Activated CD4-positive, alpha-beta T cell treated with anti-CD3 and anti-CD28 coated beads for 36 hours (primary cell): ENCODE measurements around the gene RIPPLY2. TPM values are rescaled to one million over a fixed set of nuclear protein-coding genes. Genes with fewer than 3 reads are reported as not detected.

ENCODE experiments used
- ATAC-seq: fragments of 200-7000 bp; cut with Tn5 transposase; one replicate; pipeline ENCODE4 v1.10.0; 2021; ENCODE audit warnings: mild to moderate bottlenecking, moderate library complexity
- CTCF ChIA-PET: fragments of 350-600 bp; sonication (Branson Sonifier 250); formaldehyde crosslinking; loops from one replicate; lab custom pipeline; 2021; ENCODE audit warnings: antibody characterized with exemption; lab: Charles Lee
- POLR2A ChIA-PET: fragments of 350-600 bp; sonication (Branson Sonifier 250); formaldehyde crosslinking; loops from one replicate; lab custom pipeline; 2021; ENCODE audit warnings: antibody characterized with exemption, inconsistent platforms; lab: Charles Lee
- DNase-seq: peaks from one replicate; pipeline ENCODE4 v3.0.0-alpha.2; 2020
- H3K27ac Mint-ChIP-seq: one replicate; pipeline ENCODE4 v1.8.0; 2021; ENCODE audit warnings: mixed read lengths
- H3K27me3 Mint-ChIP-seq: one replicate; pipeline ENCODE4 v1.8.0; 2021; ENCODE audit warnings: mixed read lengths
- H3K36me3 Mint-ChIP-seq: one replicate; pipeline ENCODE4 v1.8.0; 2021; ENCODE audit warnings: low read depth, mixed read lengths
- H3K4me1 Mint-ChIP-seq: one replicate; pipeline ENCODE4 v1.8.0; 2021; ENCODE audit warnings: mixed read lengths
- H3K4me3 Mint-ChIP-seq: one replicate; pipeline ENCODE4 v1.8.0; 2021; ENCODE audit warnings: mild to moderate bottlenecking, moderate library complexity, mixed read lengths
- H3K9me3 Mint-ChIP-seq: one replicate; pipeline ENCODE4 v1.8.0; 2021; ENCODE audit warnings: low read depth, mixed read lengths
- intact Hi-C, 2 experiments: fragments of 100-400 bp; cut with DNase I in 1 of 2; cut with micrococcal nuclease in 1 of 2; formaldehyde crosslinking; loops; one replicate each; pipeline versions ENCODE4 v1.14.2 to v1.15.1; 2022 to 2024; cut with DNase I, micrococcal nuclease
- total RNA-seq, 2 experiments: library from RNA; stranded (reverse); gene quantifications; one replicate each; pipeline ENCODE4 v1.2.3, GENCODE V29; 2021

RIPPLY2 gene
- total RNA-seq, 2 experiments from 2014 or later = not detected

- DNase-seq (no peak), ATAC-seq (no peak)
- Mint-ChIP-seq H3K4me3 (no peak overlapping the region), H3K27ac (no peak overlapping the region), H3K9me3 (peaks cover 35% of the 10 kb centered on the region), H3K36me3 (peaks cover 49% of the 10 kb centered on the region), H3K27me3 (no peaks in the 10 kb centered on the region), H3K4me1 (peaks cover 22% of the 10 kb centered on the region)
- intact Hi-C loops = no loop called here
- CTCF ChIA-PET = no interaction called here
- POLR2A ChIA-PET = no interaction called here
These were observed 52.5 kb downstream of the RIPPLY2 start for GRCh38 chr6:83905648-83906047.

Other genes starting within 250 kb of the RIPPLY2 start
- not detected for gene SNAP91, start 144.3 kb upstream of the RIPPLY2 start, total RNA-seq
- gene CYB5R4, start 6.3 kb downstream of the RIPPLY2 start, total RNA-seq = 10 to 100 TPM; 21.9 to 28.2 TPM
- not detected for gene MRAP2, start 180.4 kb downstream of the RIPPLY2 start, total RNA-seq